DOHH2 (cell line): ENCODE measurements around the gene RIPOR2.

Source experiments
- H3F3A ChIP-seq: fragments of 200-600 bp; sonication (generic), shearing (Covaris generic); 2 replicates; pipeline ENCODE4 v1.6.0; 2016; ENCODE audit warnings: antibody characterized with exemption, mild to moderate bottlenecking; ENCODE audit not compliant: control insufficient read depth, insufficient read depth
- H3K27ac ChIP-seq: fragments of 200-600 bp; sonication (generic); 2 replicates; pipeline ENCODE4 v1.5.1; 2014; ENCODE audit warnings: low read depth, mild to moderate bottlenecking, low read length, moderate library complexity
- H3K27me3 ChIP-seq: fragments of 200-600 bp; sonication (generic); 2 replicates; pipeline ENCODE4 v1.6.1; 2014; ENCODE audit warnings: mild to moderate bottlenecking, low read length, mixed read lengths; ENCODE audit not compliant: control insufficient read depth
- H3K36me3 ChIP-seq: fragments of 200-600 bp; sonication (generic); 2 replicates; pipeline ENCODE4 v1.6.1; 2014; ENCODE audit warnings: mild to moderate bottlenecking, low read length, moderate library complexity, mixed read lengths; ENCODE audit not compliant: control insufficient read depth
- H3K4me1 ChIP-seq: fragments of 200-600 bp; sonication (generic); 2 replicates; pipeline ENCODE4 v1.6.1; 2014; ENCODE audit warnings: mild to moderate bottlenecking, low read length, mixed read lengths; ENCODE audit not compliant: control insufficient read depth
- H3K4me2 ChIP-seq: fragments of 200-600 bp; sonication (generic); 2 replicates; pipeline ENCODE4 v1.6.0; 2014; ENCODE audit warnings: mild to moderate bottlenecking, low read length, moderate library complexity
- H3K4me3 ChIP-seq: fragments of 200-600 bp; sonication (generic); 2 replicates; pipeline ENCODE4 v1.5.1; 2014; ENCODE audit warnings: mild to moderate bottlenecking, low read length, mixed read lengths
- H3K79me2 ChIP-seq: fragments of 200-600 bp; sonication (generic); 2 replicates; pipeline ENCODE4 v1.6.1; 2014; ENCODE audit warnings: mild to moderate bottlenecking, low read length, mixed read lengths; ENCODE audit not compliant: control insufficient read depth
- H3K9me2 ChIP-seq: fragments of 200-600 bp; sonication (generic); replicated peaks from 2 replicates; pipeline ENCODE4 v1.6.1; 2014; ENCODE audit warnings: mild to moderate bottlenecking, low read length, mixed read lengths; ENCODE audit not compliant: control insufficient read depth
- H3K9me3 ChIP-seq: fragments of 200-600 bp; sonication (generic); 2 replicates; pipeline ENCODE4 v1.6.1; 2014; ENCODE audit warnings: antibody characterized with exemption, low read length, mixed read lengths; ENCODE audit not compliant: control insufficient read depth, insufficient read depth
- H4K20me1 ChIP-seq: fragments of 200-600 bp; sonication (generic); 2 replicates; pipeline ENCODE4 v1.6.0; 2014; ENCODE audit warnings: low read depth, mild to moderate bottlenecking, antibody characterized with exemption, low read length, moderate library complexity; ENCODE audit not compliant: control insufficient read depth, insufficient read depth
- EZH2phosphoT487 ChIP-seq: fragments of 200-600 bp; sonication (generic); IDR thresholded peaks from 2 replicates; pipeline ENCODE4 v1.6.1; 2017; ENCODE audit warnings: borderline replicate concordance, mild to moderate bottlenecking, antibody characterized with exemption, low read length, moderate library complexity, mixed read lengths
- TF ChIP-seq, protein P1 (sequence below): fragments of 200-600 bp; sonication (generic); IDR thresholded peaks from one replicate; pipeline ENCODE4 v1.5.1; 2014; ENCODE audit warnings: antibody characterized with exemption, mild to moderate bottlenecking, low read depth, low read length; ENCODE audit not compliant: poor library complexity, severe bottlenecking

Gene RIPOR2

DNA sequence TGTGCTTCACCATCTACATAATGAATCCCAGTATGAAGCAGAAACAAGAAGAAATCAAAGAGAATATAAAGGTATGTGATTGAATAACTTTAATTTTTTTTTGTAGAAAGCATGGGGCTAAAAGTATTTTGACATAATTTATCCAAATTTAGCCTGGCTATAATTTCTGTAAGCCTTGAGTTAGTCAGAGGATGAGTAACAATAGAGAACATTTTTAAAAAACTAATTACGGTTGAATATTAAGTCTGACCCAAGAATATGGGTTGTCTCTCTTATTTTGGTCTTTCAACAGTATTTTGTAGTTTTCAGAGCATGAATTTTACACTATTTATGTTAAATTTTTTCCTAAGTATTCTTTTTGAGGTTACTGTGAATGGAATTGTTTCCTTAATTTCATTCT, 158.5 kb downstream of the RIPOR2 start:
- Histone ChIP-seq H3K9me2 (no peaks in the 10 kb centered on the region), H3K36me3 (peaks cover 71% of the 10 kb centered on the region), H3F3A (peaks cover 4% of the 10 kb centered on the region; the same call in 1 of the 2 replicates), H3K79me2 (peaks cover 71% of the 10 kb centered on the region), H3K9me3 (no peaks in the 10 kb centered on the region), H4K20me1 (peaks cover 34% of the 10 kb centered on the region), H3K4me2 (peak overlapping the region; percentile 97), H3K4me1 (peaks cover 36% of the 10 kb centered on the region), H3K4me3 (peak overlapping the region; percentile 100), H3K27me3 (no peaks in the 10 kb centered on the region), H3K27ac (no peak overlapping the region)
- TF ChIP-seq, protein P1, sequence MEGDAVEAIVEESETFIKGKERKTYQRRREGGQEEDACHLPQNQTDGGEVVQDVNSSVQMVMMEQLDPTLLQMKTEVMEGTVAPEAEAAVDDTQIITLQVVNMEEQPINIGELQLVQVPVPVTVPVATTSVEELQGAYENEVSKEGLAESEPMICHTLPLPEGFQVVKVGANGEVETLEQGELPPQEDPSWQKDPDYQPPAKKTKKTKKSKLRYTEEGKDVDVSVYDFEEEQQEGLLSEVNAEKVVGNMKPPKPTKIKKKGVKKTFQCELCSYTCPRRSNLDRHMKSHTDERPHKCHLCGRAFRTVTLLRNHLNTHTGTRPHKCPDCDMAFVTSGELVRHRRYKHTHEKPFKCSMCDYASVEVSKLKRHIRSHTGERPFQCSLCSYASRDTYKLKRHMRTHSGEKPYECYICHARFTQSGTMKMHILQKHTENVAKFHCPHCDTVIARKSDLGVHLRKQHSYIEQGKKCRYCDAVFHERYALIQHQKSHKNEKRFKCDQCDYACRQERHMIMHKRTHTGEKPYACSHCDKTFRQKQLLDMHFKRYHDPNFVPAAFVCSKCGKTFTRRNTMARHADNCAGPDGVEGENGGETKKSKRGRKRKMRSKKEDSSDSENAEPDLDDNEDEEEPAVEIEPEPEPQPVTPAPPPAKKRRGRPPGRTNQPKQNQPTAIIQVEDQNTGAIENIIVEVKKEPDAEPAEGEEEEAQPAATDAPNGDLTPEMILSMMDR, result no peak
- TF ChIP-seq EZH2phosphoT487, result no peak

DNA sequence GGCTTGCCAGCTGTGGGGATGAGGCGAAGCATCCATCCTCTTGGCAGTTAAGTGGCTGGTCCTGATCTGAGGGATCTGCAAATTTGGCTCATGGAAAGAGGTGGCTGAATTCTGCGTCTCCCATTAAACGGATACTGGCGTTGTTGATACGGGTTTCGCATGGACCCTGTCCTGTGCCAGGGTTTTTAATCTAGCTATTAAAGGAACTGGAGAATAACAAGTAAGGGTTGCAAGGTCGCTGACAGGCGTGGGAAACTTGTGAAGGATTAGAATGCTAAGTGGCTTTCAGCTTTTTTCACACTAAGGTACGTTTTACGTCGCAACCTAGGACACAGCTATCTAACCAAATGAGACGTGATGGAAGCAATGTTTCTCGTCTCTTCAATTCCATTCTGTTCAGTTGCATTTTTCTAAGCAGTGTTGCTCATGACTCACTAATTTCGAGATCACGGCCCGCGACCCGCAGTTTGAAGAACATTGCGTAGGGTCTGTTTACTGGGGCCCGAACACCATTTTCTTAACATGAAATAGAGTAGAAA, 160.2 kb downstream of the RIPOR2 start:
- H3F3A ChIP-seq, result peaks cover 8% of the 10 kb centered on the region; the same call in 1 of the 2 replicates
- peak overlapping the region; percentile 100 for H3K4me3 ChIP-seq
- H4K20me1 ChIP-seq, result peaks cover 34% of the 10 kb centered on the region
- no peaks in the 10 kb centered on the region for H3K9me3 ChIP-seq
- H3K4me2 ChIP-seq, result peak overlapping the region; percentile 97
- H3K27me3 ChIP-seq, result no peaks in the 10 kb centered on the region
- H3K36me3 ChIP-seq, result peaks cover 57% of the 10 kb centered on the region
- TF ChIP-seq EZH2phosphoT487, result no peak
- TF ChIP-seq, protein P1, result no peak
- peaks cover 58% of the 10 kb centered on the region for H3K79me2 ChIP-seq
- H3K27ac ChIP-seq, result peak overlapping the region; percentile 95
- H3K9me2 ChIP-seq, result no peaks in the 10 kb centered on the region
- peaks cover 36% of the 10 kb centered on the region for H3K4me1 ChIP-seq

DNA sequence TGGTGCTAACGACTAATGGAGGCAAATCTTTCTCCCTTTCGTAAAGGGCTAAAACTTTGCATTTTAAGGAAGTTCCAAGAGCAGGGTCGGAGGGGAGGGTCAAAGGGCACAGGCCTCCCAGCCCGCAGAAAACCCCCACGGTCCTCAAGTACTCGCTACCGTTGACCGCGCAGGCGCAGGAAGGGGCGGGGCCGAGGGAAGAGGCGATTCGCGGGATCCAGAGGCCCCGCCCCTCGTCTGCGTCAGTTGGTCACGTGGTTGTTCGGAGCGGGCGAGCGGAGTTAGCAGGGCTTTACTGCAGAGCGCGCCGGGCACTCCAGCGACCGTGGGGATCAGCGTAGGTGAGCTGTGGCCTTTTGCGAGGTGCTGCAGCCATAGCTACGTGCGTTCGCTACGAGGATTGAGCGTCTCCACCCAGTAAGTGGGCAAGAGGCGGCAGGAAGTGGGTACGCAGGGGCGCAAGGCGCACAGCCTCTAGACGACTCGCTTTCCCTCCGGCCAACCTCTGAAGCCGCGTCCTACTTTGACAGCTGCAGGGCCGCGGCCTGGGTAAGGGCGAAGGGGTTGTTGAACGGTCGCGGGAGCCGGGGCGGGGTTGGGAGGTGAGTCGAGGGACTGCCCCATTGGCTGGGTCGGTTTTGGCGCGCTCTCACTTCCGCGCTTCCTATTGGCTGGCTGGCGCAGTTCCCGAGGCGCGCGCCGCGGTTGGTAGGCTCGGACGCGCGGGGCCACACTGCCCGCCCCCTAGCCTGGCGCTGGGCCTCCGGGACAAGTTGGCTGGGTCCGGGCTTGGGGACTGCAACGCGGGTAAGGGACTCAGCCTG, 160.9 kb downstream of the RIPOR2 start, which contains the start of gene GMNN:
TSS of gene GMNN (plus strand) at position 242 of the 824 bp plus-strand sequence. CDS start 2,310 bp downstream, outside the sequence.
- peak within 1 kb of the TSS; percentile 95 for H3K27ac ChIP-seq
- TF ChIP-seq, protein P1, result no peak
- no peak for TF ChIP-seq EZH2phosphoT487
- H3K4me1 ChIP-seq, result peaks cover 36% of the 10 kb centered on the region
- H3K9me2 ChIP-seq, result no peaks in the 10 kb centered on the region
- H4K20me1 ChIP-seq, result peaks cover 28% of the 10 kb centered on the region
- H3K36me3 ChIP-seq, result peaks cover 50% of the 10 kb centered on the region
- peaks cover 51% of the 10 kb centered on the region for H3K79me2 ChIP-seq
- peak within 1 kb of the TSS; percentile 100 for H3K4me3 ChIP-seq
- no peaks in the 10 kb centered on the region for H3K9me3 ChIP-seq
- peaks cover 8% of the 10 kb centered on the region; the same call in 1 of the 2 replicates for H3F3A ChIP-seq
- no peaks in the 10 kb centered on the region for H3K27me3 ChIP-seq
- H3K4me2 ChIP-seq, result peak within 1 kb of the TSS; percentile 97
